ENCODE data around the gene ATXN3.
"Not testable (repeated sequence)": the region's sequence is repeated elsewhere in the genome, so short reads cannot be mapped to it uniquely, and the experiment has no call there.

GRCh38 chr14:92045904-92046303 is 60.5 kb downstream of the ATXN3 start:
- TF ChIP-seq CTCF (optimal IDR thresholded peaks at IDR 0.05 in 1 of 3, IDR thresholded peaks at IDR 0.05 in 1 of 3, conservative IDR thresholded peaks at IDR 0.05 in 1 of 3; ENCODE audit: extremely low read depth in 1 of 3, insufficient read depth in 2 of 3, low read length in 3 of 3); EZH2 (IDR thresholded peaks at IDR 0.05; ENCODE audit: low read length): not testable (repeated sequence)

All from keratinocyte (primary cell).